ENCODE data around the gene ELOF1. TPM values are rescaled to one million over a fixed set of nuclear protein-coding genes. Genes with fewer than 3 reads are reported as not detected.

The ELOF1 gene
- total RNA-seq, 4 donors from 2014 or later: 30.5 to 39.2 (median 32.2) TPM

- peak overlapping the region in 1 of 4 donors; percentile 62 for H3K27ac ChIP-seq
- TF ChIP-seq POLR2A (IDR thresholded peaks at IDR 0.05): no peak
- no peak for DNase-seq
- H3K4me1 ChIP-seq: peaks cover 0 to 6% (median 2%) of the 10 kb centered on the region in 4 donors
- H3K4me3 ChIP-seq: no peak overlapping the region
- no peaks in the 10 kb centered on the region for H3K36me3 ChIP-seq
- H3K27me3 ChIP-seq: no peaks in the 10 kb centered on the region
- H3K9me3 ChIP-seq: no peaks in the 10 kb centered on the region
Observed at GRCh38 chr19:11563532-11563931, 4.5 kb upstream of the ELOF1 start.

- no peaks in the 10 kb centered on the region for H3K27me3 ChIP-seq
- H3K4me3 ChIP-seq: peak overlapping the region in 1 of 4 donors; percentile 82
- H3K4me1 ChIP-seq: peaks cover 0 to 25% (median 9%) of the 10 kb centered on the region in 4 donors
- H3K27ac ChIP-seq: peak overlapping the region in 2 of 4 donors; percentile 82 to 87
- H3K9me3 ChIP-seq: no peaks in the 10 kb centered on the region
- TF ChIP-seq POLR2A (IDR thresholded peaks at IDR 0.05) (no peak), CTCF (IDR thresholded peaks at IDR 0.05) (peak; percentile 64 to 91 (median 71))
- H3K36me3 ChIP-seq: no peaks in the 10 kb centered on the region
- peak in 2 of 3 donors; percentile 68 to 78 for DNase-seq
Observed at GRCh38 chr19:11560404-11561051, 1.5 kb upstream of the ELOF1 start.

GRCh38 chr19:11556634-11557420 lies 2.2 kb downstream of the ELOF1 start:
- Histone ChIP-seq H3K27ac (no peak overlapping the region), H3K4me1 (peaks cover 0 to 25% (median 16%) of the 10 kb centered on the region in 4 donors), H3K4me3 (no peak overlapping the region), H3K36me3 (peaks cover 0 to 35% (median 0%) of the 10 kb centered on the region in 3 donors), H3K9me3 (no peaks in the 10 kb centered on the region), H3K27me3 (no peaks in the 10 kb centered on the region)
- no peak for TF ChIP-seq POLR2A (IDR thresholded peaks at IDR 0.05)
- no peak for TF ChIP-seq CTCF (IDR thresholded peaks at IDR 0.05)
- no peak for DNase-seq

- Histone ChIP-seq H3K36me3 (peaks cover 0 to 35% (median 0%) of the 10 kb centered on the region in 3 donors), H3K27me3 (no peaks in the 10 kb centered on the region), H3K4me3 (no peak overlapping the region), H3K9me3 (no peaks in the 10 kb centered on the region), H3K27ac (peak overlapping the region in 1 of 4 donors; percentile 75), H3K4me1 (peaks cover 0 to 25% (median 13%) of the 10 kb centered on the region in 4 donors)
- no peak for DNase-seq
- TF ChIP-seq CTCF (IDR thresholded peaks at IDR 0.05): no peak
- no peak for TF ChIP-seq POLR2A (IDR thresholded peaks at IDR 0.05)
Observed at GRCh38 chr19:11555246-11555645, 3.8 kb downstream of the ELOF1 start.

GRCh38 chr19:11554160-11554559 lies 4.9 kb downstream of the ELOF1 start:
- DNase-seq: peak in 2 of 3 donors; percentile 79 to 80
- Histone ChIP-seq H3K27me3 (no peaks in the 10 kb centered on the region), H3K27ac (peak overlapping the region in 2 of 4 donors; percentile 69 to 75), H3K4me1 (peaks cover 0 to 20% (median 13%) of the 10 kb centered on the region in 4 donors), H3K4me3 (no peak overlapping the region), H3K36me3 (peaks cover 0 to 35% (median 0%) of the 10 kb centered on the region in 3 donors), H3K9me3 (no peaks in the 10 kb centered on the region)
- TF ChIP-seq CTCF (IDR thresholded peaks at IDR 0.05): no peak
- TF ChIP-seq POLR2A (IDR thresholded peaks at IDR 0.05): no peak

Data from Peyer's patch (tissue), 4 donors.